PFSK-1 (cell line): ENCODE results near the gene RGS7.

ENCODE experiments used
- FOXP2 ChIP-seq: optimal IDR thresholded peaks from 2 replicates; pipeline ENCODE3; 2011; ENCODE audit warnings: borderline replicate concordance, control low read depth, inconsistent platforms; ENCODE audit not compliant: insufficient read depth; ENCODE audit errors: extremely low read length, extremely low read depth
- POLR2AphosphoS5 ChIP-seq: IDR thresholded peaks from 2 replicates; pipeline ENCODE4 v1.6.1; 2012; ENCODE audit warnings: low read depth, mild to moderate bottlenecking, control low read depth, low read length, moderate library complexity
- SIN3A ChIP-seq: IDR thresholded peaks from 2 replicates; pipeline ENCODE4 v1.6.1; 2012; ENCODE audit warnings: mild to moderate bottlenecking, low read length, moderate library complexity, borderline replicate concordance; ENCODE audit not compliant: insufficient read depth
- TAF1 ChIP-seq: IDR thresholded peaks from 2 replicates; pipeline ENCODE4 v1.6.1; 2012; ENCODE audit warnings: low read length, control low read depth, borderline replicate concordance; ENCODE audit not compliant: insufficient read depth
- TF ChIP-seq, protein P1 (sequence below), 2 experiments: IDR thresholded peaks; 2 replicates each; pipeline versions ENCODE4 v1.6.1 to v1.8.0; 2011 to 2012; ENCODE audit warnings: low read depth in 2 of 2, low read length in 2 of 2, control low read depth in 1 of 2, inconsistent platforms in 1 of 2, mild to moderate bottlenecking in 1 of 2, moderate library complexity in 1 of 2; ENCODE audit not compliant: insufficient read depth in 1 of 2

Gene RGS7

DNA sequence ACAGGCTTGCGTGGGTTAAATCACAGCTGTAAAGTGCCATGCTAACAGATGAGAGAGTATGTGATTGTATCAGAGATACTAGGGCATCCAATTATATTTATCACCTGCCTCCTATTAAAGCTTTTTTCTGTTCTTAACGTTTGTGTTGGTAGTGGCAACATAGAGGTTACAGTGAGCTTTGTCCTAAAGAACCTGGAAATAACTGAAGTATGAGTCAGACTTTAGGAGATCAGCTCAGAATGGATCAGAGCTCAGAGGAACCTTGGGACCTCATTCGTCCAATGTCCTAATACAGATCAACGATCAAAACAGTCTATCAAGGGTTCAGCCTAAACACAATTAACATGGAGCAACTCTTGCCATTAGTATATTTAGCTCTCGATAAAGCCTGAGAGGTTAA lies 81.0 kb downstream of the RGS7 start:
- no peak for TF ChIP-seq TAF1
- TF ChIP-seq POLR2AphosphoS5, result no peak
- TF ChIP-seq SIN3A, result no peak
- TF ChIP-seq, protein P1, sequence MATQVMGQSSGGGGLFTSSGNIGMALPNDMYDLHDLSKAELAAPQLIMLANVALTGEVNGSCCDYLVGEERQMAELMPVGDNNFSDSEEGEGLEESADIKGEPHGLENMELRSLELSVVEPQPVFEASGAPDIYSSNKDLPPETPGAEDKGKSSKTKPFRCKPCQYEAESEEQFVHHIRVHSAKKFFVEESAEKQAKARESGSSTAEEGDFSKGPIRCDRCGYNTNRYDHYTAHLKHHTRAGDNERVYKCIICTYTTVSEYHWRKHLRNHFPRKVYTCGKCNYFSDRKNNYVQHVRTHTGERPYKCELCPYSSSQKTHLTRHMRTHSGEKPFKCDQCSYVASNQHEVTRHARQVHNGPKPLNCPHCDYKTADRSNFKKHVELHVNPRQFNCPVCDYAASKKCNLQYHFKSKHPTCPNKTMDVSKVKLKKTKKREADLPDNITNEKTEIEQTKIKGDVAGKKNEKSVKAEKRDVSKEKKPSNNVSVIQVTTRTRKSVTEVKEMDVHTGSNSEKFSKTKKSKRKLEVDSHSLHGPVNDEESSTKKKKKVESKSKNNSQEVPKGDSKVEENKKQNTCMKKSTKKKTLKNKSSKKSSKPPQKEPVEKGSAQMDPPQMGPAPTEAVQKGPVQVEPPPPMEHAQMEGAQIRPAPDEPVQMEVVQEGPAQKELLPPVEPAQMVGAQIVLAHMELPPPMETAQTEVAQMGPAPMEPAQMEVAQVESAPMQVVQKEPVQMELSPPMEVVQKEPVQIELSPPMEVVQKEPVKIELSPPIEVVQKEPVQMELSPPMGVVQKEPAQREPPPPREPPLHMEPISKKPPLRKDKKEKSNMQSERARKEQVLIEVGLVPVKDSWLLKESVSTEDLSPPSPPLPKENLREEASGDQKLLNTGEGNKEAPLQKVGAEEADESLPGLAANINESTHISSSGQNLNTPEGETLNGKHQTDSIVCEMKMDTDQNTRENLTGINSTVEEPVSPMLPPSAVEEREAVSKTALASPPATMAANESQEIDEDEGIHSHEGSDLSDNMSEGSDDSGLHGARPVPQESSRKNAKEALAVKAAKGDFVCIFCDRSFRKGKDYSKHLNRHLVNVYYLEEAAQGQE (IDR thresholded peaks at IDR 0.05; ENCODE audit: insufficient read depth in 1 of 2, low read depth in 2 of 2, low read length in 2 of 2), result no peak
- no peak for TF ChIP-seq FOXP2

DNA sequence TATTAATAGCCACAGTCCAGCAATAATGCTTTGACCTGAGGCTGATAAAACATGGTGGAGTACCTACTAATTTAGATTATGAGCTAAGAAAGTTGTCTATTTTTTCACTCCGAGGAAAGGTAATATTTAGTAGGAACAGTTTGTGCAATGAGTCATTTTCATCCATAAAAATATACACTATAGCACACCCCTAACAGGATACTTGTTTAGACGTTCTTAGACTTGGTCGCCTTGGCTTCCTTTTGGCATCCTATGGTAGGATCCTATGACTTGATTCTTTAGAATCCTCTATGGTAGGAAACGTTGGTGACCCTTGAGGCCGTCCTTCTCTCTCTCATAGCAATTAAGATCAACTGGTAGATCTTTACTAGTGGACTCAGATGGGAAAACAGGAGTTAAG lies 81.8 kb downstream of the RGS7 start:
- TF ChIP-seq FOXP2 (no peak), SIN3A (no peak), POLR2AphosphoS5 (no peak), TAF1 (no peak)

DNA sequence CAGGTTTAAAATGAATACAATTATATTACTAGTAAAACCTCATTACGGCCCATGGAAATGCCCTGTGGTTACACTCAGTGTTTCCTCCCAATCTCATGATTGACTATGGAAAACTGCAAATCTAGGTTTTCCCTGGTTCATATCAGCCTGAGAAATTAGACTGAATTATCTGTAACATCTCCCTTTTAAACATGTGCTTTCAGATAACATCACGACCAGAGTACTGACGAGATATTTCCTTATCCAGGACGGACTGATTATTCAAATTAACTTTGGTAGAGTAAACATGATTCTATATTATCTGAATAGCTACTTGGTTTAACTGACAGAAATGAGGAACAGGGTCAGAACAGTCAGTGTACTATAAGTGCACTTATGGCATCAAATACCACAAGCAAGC lies 82.3 kb downstream of the RGS7 start:
- TF ChIP-seq, protein P1 (IDR thresholded peaks at IDR 0.05; ENCODE audit: insufficient read depth in 1 of 2, low read depth in 2 of 2, low read length in 2 of 2), result no peak

DNA sequence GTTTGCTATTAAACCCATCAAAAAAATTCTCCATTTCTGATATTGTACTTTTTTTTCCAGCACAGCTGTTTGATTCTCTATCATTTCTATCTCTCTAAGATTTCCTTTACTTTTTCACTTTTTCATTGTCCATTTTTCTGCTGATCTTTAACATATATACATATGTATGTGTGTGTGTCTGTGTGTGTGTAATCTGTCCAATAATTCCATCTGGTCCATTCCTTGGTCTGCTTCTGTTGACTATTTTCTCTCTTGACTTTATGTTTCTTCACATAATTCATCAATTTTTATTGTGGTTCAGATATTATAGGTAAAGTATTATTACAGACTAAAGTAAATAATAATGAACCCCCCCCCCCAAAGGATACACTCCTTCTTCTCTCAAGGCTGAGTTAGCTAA lies 84.2 kb downstream of the RGS7 start:
- no peak for TF ChIP-seq SIN3A
- TF ChIP-seq, protein P1 (IDR thresholded peaks at IDR 0.05; ENCODE audit: insufficient read depth in 1 of 2, low read depth in 2 of 2, low read length in 2 of 2), result no peak
- TF ChIP-seq FOXP2, result no peak
- TF ChIP-seq TAF1, result no peak
- no peak for TF ChIP-seq POLR2AphosphoS5

DNA sequence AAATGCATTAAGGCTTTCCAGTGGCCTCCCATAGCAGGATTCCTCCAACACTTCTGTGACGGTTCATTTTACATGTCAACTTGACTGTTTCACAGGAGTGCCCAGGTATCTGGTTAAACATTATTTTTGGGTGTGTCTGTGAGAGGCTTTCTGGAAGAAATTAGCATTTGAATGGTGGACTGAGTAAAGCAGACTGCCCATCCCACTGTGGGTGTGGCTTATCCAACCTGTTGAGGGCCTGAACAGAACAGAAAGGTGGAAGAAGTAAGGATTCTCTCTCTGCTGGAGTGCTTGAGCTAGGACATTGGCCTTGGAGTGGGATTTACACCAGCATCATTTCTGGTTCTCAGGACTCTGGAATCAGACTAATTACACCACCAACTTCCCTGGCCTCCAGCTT lies 85.6 kb downstream of the RGS7 start:
- TF ChIP-seq POLR2AphosphoS5 (no peak), TAF1 (no peak), FOXP2 (no peak), SIN3A (no peak)
- TF ChIP-seq, protein P1 (IDR thresholded peaks at IDR 0.05; ENCODE audit: insufficient read depth in 1 of 2, low read depth in 2 of 2, low read length in 2 of 2), result no peak

DNA sequence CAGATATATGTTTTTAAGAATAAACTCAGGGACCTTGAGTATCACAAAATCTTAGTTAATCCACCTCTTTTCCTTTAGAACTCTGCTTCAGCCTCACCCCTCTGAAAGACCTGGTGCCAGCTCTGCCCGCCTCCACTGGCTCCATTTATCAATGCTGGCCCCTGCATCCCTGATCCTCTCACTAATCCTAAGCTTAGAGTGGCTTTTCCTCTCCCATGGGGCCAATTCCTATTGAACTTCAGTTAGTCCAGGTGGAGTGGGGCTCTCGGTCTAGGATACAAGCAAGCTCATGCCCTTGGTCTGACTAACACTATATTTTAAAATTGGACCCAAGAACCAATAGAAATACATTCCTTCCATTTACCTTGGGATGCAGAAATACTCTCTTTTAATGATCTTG lies 87.0 kb downstream of the RGS7 start:
- TF ChIP-seq POLR2AphosphoS5, result no peak
- no peak for TF ChIP-seq TAF1
- no peak for TF ChIP-seq FOXP2
- no peak for TF ChIP-seq SIN3A
- TF ChIP-seq, protein P1 (IDR thresholded peaks at IDR 0.05; ENCODE audit: insufficient read depth in 1 of 2, low read depth in 2 of 2, low read length in 2 of 2), result no peak
